CD14-positive monocyte (primary cell): ENCODE data around the gene NETO1. TPM values are rescaled to one million over a fixed set of nuclear protein-coding genes. Genes with fewer than 3 reads are reported as not detected.

Experiments
- DNase-seq, 3 donors: peaks; one replicate each; pipeline ENCODE4 v3.0.0-alpha.2; 2011 to 2022
- H2AFZ ChIP-seq: 2 replicates; pipeline ENCODE4 v1.6.0; 2012; ENCODE audit warnings: mild to moderate bottlenecking, low read depth, low read length, inconsistent platforms; ENCODE audit not compliant: insufficient read depth, poor library complexity, severe bottlenecking
- H3K27ac ChIP-seq, 2 donors: 1 replicate in 1 of 2; 2 replicates in 1 of 2; pipeline ENCODE4 v1.5.1; 2012 to 2013; ENCODE audit warnings: low read length in 2 of 2, control low read depth in 1 of 2, inconsistent platforms in 1 of 2, low read depth in 1 of 2, mild to moderate bottlenecking in 1 of 2
- H3K27me3 ChIP-seq, 2 donors: one replicate each; pipeline versions ENCODE4 v1.6.0 to v1.6.1; 2011 to 2013; ENCODE audit warnings: low read length in 2 of 2; ENCODE audit not compliant: control insufficient read depth in 2 of 2, insufficient read depth in 2 of 2
- H3K36me3 ChIP-seq, 2 donors: replicated peaks in 1 of 2; 1 replicate in 1 of 2; 2 replicates in 1 of 2; pipeline versions ENCODE4 v1.5.1 to v1.6.1; 2012 to 2013; ENCODE audit warnings: low read length in 2 of 2, control low read depth in 1 of 2, inconsistent platforms in 1 of 2, mild to moderate bottlenecking in 1 of 2; ENCODE audit not compliant: insufficient read depth in 2 of 2, control insufficient read depth in 1 of 2
- H3K4me1 ChIP-seq, 2 donors: 1 replicate in 1 of 2; 2 replicates in 1 of 2; pipeline versions ENCODE4 v1.5.1 to v1.6.1; 2012 to 2013; ENCODE audit warnings: low read length in 2 of 2, control low read depth in 1 of 2, inconsistent platforms in 1 of 2, mild to moderate bottlenecking in 1 of 2, moderate library complexity in 1 of 2; ENCODE audit not compliant: insufficient read depth in 2 of 2, control insufficient read depth in 1 of 2
- H3K4me2 ChIP-seq: replicated peaks from 2 replicates; pipeline ENCODE3; 2012; ENCODE audit warnings: low read length, moderate library complexity, mild to moderate bottlenecking; ENCODE audit not compliant: poor library complexity, severe bottlenecking; ENCODE audit errors: extremely low read depth
- H3K4me3 ChIP-seq, 3 experiments: fragments of 200-600 bp in 1 of 3; sonication (generic) in 1 of 3; replicated peaks in 1 of 3; 1 replicate in 2 of 3; 2 replicates in 1 of 3; pipeline ENCODE4 v1.5.1; 2011 to 2013; ENCODE audit warnings: low read length in 3 of 3, mild to moderate bottlenecking in 3 of 3, control low read depth in 2 of 3, low read depth in 2 of 3, inconsistent platforms in 1 of 3, moderate library complexity in 1 of 3
- H3K79me2 ChIP-seq: 2 replicates; pipeline ENCODE4 v1.6.0; 2012; ENCODE audit warnings: mild to moderate bottlenecking, control low read depth, inconsistent platforms, low read length, moderate library complexity; ENCODE audit not compliant: insufficient read depth
- H3K9ac ChIP-seq: 2 replicates; pipeline ENCODE4 v1.6.0; 2017; ENCODE audit warnings: low read length, mild to moderate bottlenecking; ENCODE audit not compliant: insufficient read depth, poor library complexity, severe bottlenecking
- H3K9me3 ChIP-seq, 2 donors: replicated peaks in 1 of 2; 1 replicate in 1 of 2; 2 replicates in 1 of 2; pipeline versions ENCODE4 v1.5.1 to v1.6.1; 2012 to 2013; ENCODE audit warnings: low read length in 2 of 2, control low read depth in 1 of 2; ENCODE audit not compliant: control insufficient read depth in 1 of 2, insufficient read depth in 1 of 2
- H4K20me1 ChIP-seq: 2 replicates; pipeline ENCODE4 v1.6.0; 2012; ENCODE audit warnings: mild to moderate bottlenecking, low read length, control low read depth, moderate library complexity; ENCODE audit not compliant: insufficient read depth
- H3K27ac Mint-ChIP-seq, 7 donors: one replicate each; pipeline ENCODE4 v1.8.0; 2020; ENCODE audit warnings: mild to moderate bottlenecking in 7 of 7, mixed read lengths in 7 of 7, moderate library complexity in 6 of 7, inconsistent platforms in 2 of 7
- H3K27me3 Mint-ChIP-seq, 3 donors: one replicate each; pipeline ENCODE4 v1.8.0; 2021 to 2022; ENCODE audit warnings: low read depth in 3 of 3, mild to moderate bottlenecking in 3 of 3, mixed read lengths in 3 of 3, moderate library complexity in 3 of 3, inconsistent platforms in 1 of 3
- H3K36me3 Mint-ChIP-seq, 2 donors: one replicate each; pipeline ENCODE4 v1.8.0; 2020; ENCODE audit warnings: mixed read lengths in 2 of 2, inconsistent platforms in 1 of 2, mild to moderate bottlenecking in 1 of 2
- H3K4me1 Mint-ChIP-seq: one replicate; pipeline ENCODE4 v1.8.0; 2020; ENCODE audit warnings: mild to moderate bottlenecking, mixed read lengths
- H3K4me3 Mint-ChIP-seq, 2 donors: one replicate each; pipeline ENCODE4 v1.8.0; 2020; ENCODE audit warnings: mild to moderate bottlenecking in 2 of 2, mixed read lengths in 2 of 2, moderate library complexity in 1 of 2
- H3K9me3 Mint-ChIP-seq, 7 donors: one replicate each; pipeline ENCODE4 v1.8.0; 2020 to 2022; ENCODE audit warnings: mixed read lengths in 7 of 7, mild to moderate bottlenecking in 6 of 7, moderate library complexity in 6 of 7, inconsistent platforms in 2 of 7
- WGBS: methylation state at CpG from one replicate; pipeline ENCODE4 v1.1.5; 2013; ENCODE audit warnings: missing lambda C conversion rate; ENCODE audit not compliant: insufficient coverage; 5-methylcytosine and 5-hydroxymethylcytosine counted together
- intact Hi-C, 2 donors: fragments of 100-400 bp; cut with micrococcal nuclease; formaldehyde crosslinking; loops; one replicate each; pipeline versions ENCODE4 v1.15.0 to v1.15.1; 2023
- polyA plus RNA-seq, 3 donors: library from polyadenylated mRNA; depleted of rRNA in 1 of 3; unstranded in 2 of 3; stranded (reverse) in 1 of 3; fragments of 300-500 nt in 2 of 3; fragments of >200 nt in 1 of 3; fragmentation: Illumina TruSeq in 2 of 3; gene quantifications; 1 replicate in 2 of 3; 2 replicates in 1 of 3; pipeline ENCODE4 v1.2.3, GENCODE V29; 2012 to 2021
- TF ChIP-seq, protein P1 (sequence below): fragments of 200-600 bp; IDR thresholded peaks from one replicate; pipeline ENCODE4 v1.8.0; 2022; ENCODE audit warnings: antibody characterized with exemption, mild to moderate bottlenecking

Gene NETO1
- polyA plus RNA-seq, 3 donors: not detected

DNA sequence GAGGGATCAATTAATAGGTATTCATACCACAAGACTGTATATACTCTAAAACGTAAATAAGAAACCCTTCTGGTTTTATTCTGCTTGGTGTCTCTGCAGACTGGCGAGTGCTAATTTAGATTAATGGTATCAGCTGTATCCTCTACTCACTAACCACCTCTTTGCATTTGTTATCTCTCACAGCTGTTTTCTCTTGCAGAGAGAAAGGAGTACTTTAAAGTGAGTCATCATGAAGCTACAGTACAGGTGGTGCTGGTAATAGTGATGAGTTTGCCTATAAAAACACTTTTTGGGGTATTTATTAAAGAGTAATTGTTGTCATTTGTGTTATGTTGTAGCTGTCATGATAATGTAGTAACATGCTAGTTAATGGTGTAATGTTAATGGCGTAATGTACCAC is 147.7 kb downstream of the NETO1 start:
- Histone ChIP-seq H3K4me2 (no peak overlapping the region), H3K4me1 (no peaks in the 10 kb centered on the region), H3K9ac (no peak overlapping the region), H4K20me1 (no peaks in the 10 kb centered on the region), H3K36me3 (no peaks in the 10 kb centered on the region), H3K27ac (no peak overlapping the region), H2AFZ (no peak overlapping the region), H3K9me3 (no peaks in the 10 kb centered on the region), H3K4me3 (no peak overlapping the region), H3K79me2 (no peaks in the 10 kb centered on the region), H3K27me3 (no peaks in the 10 kb centered on the region)
- intact Hi-C loops: no loop called here
- no peak for DNase-seq
- no peak overlapping the region for H3K4me3 Mint-ChIP-seq
- WGBS: no CpG with 5 or more reads among the region's 3 CpGs
- H3K27ac Mint-ChIP-seq: no peak overlapping the region
- H3K36me3 Mint-ChIP-seq: no peaks in the 10 kb centered on the region
- peaks cover 0 to 2% (median 0%) of the 10 kb centered on the region in 3 donors for H3K27me3 Mint-ChIP-seq
- TF ChIP-seq, protein P1, sequence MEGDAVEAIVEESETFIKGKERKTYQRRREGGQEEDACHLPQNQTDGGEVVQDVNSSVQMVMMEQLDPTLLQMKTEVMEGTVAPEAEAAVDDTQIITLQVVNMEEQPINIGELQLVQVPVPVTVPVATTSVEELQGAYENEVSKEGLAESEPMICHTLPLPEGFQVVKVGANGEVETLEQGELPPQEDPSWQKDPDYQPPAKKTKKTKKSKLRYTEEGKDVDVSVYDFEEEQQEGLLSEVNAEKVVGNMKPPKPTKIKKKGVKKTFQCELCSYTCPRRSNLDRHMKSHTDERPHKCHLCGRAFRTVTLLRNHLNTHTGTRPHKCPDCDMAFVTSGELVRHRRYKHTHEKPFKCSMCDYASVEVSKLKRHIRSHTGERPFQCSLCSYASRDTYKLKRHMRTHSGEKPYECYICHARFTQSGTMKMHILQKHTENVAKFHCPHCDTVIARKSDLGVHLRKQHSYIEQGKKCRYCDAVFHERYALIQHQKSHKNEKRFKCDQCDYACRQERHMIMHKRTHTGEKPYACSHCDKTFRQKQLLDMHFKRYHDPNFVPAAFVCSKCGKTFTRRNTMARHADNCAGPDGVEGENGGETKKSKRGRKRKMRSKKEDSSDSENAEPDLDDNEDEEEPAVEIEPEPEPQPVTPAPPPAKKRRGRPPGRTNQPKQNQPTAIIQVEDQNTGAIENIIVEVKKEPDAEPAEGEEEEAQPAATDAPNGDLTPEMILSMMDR: no peak
- H3K9me3 Mint-ChIP-seq: peaks cover 0 to 3% (median 2%) of the 10 kb centered on the region in 7 donors
- H3K4me1 Mint-ChIP-seq: no peaks in the 10 kb centered on the region

DNA sequence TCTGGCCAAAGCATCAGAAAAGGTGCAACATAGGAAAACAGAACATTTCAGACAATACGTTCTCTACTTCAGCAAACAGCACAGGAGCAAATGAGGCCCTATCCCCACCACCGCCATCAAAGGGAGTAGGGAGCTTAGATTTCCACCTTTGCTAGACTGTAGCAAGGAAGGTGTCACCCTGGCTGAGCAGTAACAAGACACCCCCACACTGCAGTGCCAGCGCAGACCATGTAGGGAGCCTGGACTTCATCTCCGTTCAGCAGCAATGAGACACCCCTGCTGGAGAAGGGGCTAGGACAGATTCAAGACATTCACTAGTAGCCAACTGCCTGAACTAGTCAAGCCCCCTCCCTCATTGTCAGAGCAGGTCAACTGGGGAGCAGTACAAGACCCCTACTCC is 163.6 kb downstream of the NETO1 start:
- no peaks in the 10 kb centered on the region for H4K20me1 ChIP-seq
- Mint-ChIP-seq H3K9me3 (no peaks in the 10 kb centered on the region), H3K27me3 (peaks cover 0 to 4% (median 0%) of the 10 kb centered on the region in 3 donors), H3K27ac (no peak overlapping the region), H3K36me3 (no peaks in the 10 kb centered on the region), H3K4me1 (no peaks in the 10 kb centered on the region), H3K4me3 (no peak overlapping the region)
- no peaks in the 10 kb centered on the region for H3K36me3 ChIP-seq
- H3K4me1 ChIP-seq: no peaks in the 10 kb centered on the region
- no peaks in the 10 kb centered on the region for H3K9me3 ChIP-seq
- intact Hi-C loops: no loop called here
- H3K27me3 ChIP-seq: no peaks in the 10 kb centered on the region
- no peak overlapping the region for H3K27ac ChIP-seq
- TF ChIP-seq, protein P1: no peak
- H3K9ac ChIP-seq: no peak overlapping the region
- no peak for DNase-seq
- no peak overlapping the region for H2AFZ ChIP-seq
- WGBS: 90% methylated on average over 3 of the region's 4 CpGs
- H3K79me2 ChIP-seq: no peaks in the 10 kb centered on the region
- H3K4me2 ChIP-seq: no peak overlapping the region
- no peak overlapping the region for H3K4me3 ChIP-seq
